HepG2 (cell line): Measurements from ENCODE around the gene PPP1R13B. TPM values are rescaled to one million over a fixed set of nuclear protein-coding genes. Genes with fewer than 3 reads are reported as not detected.
A peak's percentile ranks its signal among the peaks of the same experiment; 100 is the strongest.

Experiments
- ARHGAP35 ChIP-seq: sonication (generic); formaldehyde crosslinking; IDR thresholded peaks from 2 replicates; pipeline ENCODE4 v1.9.0; 2022; ENCODE audit warnings: mild to moderate bottlenecking, inconsistent platforms, moderate library complexity, missing genetic modification reagents, borderline replicate concordance
- ARID2 ChIP-seq: sonication (generic); formaldehyde crosslinking; IDR thresholded peaks from 2 replicates; pipeline ENCODE4 v1.8.1; 2022; ENCODE audit warnings: mild to moderate bottlenecking, missing genetic modification reagents, borderline replicate concordance
- HIVEP1 ChIP-seq: sonication (generic); formaldehyde crosslinking; IDR thresholded peaks from 2 replicates; pipeline ENCODE4 v1.4.0; 2020; ENCODE audit warnings: mild to moderate bottlenecking, missing genetic modification reagents
- IKZF5 ChIP-seq: IDR thresholded peaks from 2 replicates; pipeline ENCODE4 v1.6.1; 2018; ENCODE audit warnings: missing genetic modification reagents, mild to moderate bottlenecking, missing compliant biosample characterization
- RAD51 ChIP-seq: fragments of 450-650 bp; IDR thresholded peaks from 2 replicates; pipeline ENCODE4 v1.6.1; 2016; ENCODE audit warnings: borderline replicate concordance
- RXRB ChIP-seq: IDR thresholded peaks from 2 replicates; pipeline ENCODE4 v1.6.1; 2016; ENCODE audit warnings: borderline replicate concordance, missing genetic modification reagents, missing compliant biosample characterization
- WIZ ChIP-seq: sonication (generic); formaldehyde crosslinking; IDR thresholded peaks from 2 replicates; pipeline ENCODE4 v1.5.1; 2020; ENCODE audit warnings: mild to moderate bottlenecking, missing genetic modification reagents
- ZBTB39 ChIP-seq: sonication (generic); formaldehyde crosslinking; IDR thresholded peaks from 2 replicates; pipeline ENCODE4 v1.5.0; 2020; ENCODE audit warnings: missing genetic modification reagents
- ZMAT3 ChIP-seq: sonication (generic); formaldehyde crosslinking; conservative IDR thresholded peaks from 2 replicates; pipeline ENCODE4 v1.7.0; 2021; ENCODE audit warnings: missing genetic modification reagents
- ZNF407 ChIP-seq: sonication (generic); formaldehyde crosslinking; IDR thresholded peaks from one replicate; pipeline ENCODE4 v1.5.1; 2020; ENCODE audit warnings: mild to moderate bottlenecking, missing genetic modification reagents; ENCODE audit errors: not compliant biosample characterization
- ZNF792 ChIP-seq: IDR thresholded peaks from 2 replicates; pipeline ENCODE4 v1.6.1; 2016
- polyA plus RNA-seq, 8 experiments: library from polyadenylated mRNA; depleted of rRNA in 3 of 8; stranded (reverse) in 7 of 8; unstranded in 1 of 8; fragments of >200 nt; fragmentation: Illumina TruSeq in 4 of 8; extraction: Trizol in 4 of 8; gene quantifications; 2 replicates each; pipeline versions ENCODE4 v1.2.1 to v1.2.3, GENCODE V29; 2011 to 2016; ENCODE audit warnings: low read depth in 4 of 8, missing spikeins in 1 of 8, mixed read lengths in 1 of 8; ENCODE audit not compliant: insufficient read depth in 1 of 8
- total RNA-seq, 5 experiments: library from RNA; depleted of rRNA; stranded (reverse); fragments of >200 nt; fragmentation: Illumina TruSeq; extraction: Trizol; gene quantifications; 2 replicates each; pipeline ENCODE4 v1.2.3, GENCODE V29; 2016; ENCODE audit warnings: low read depth in 1 of 5
- TF ChIP-seq, protein P1 (sequence below): sonication (generic); formaldehyde crosslinking; IDR thresholded peaks from 2 replicates; pipeline ENCODE4 v1.4.0; 2020; ENCODE audit warnings: missing genetic modification reagents

Gene PPP1R13B
- total and polyA plus RNA-seq, 2 of the 13 experiments (the other 11 are each of a cell fraction or from before 2014, with no cell fraction given), result 4.6 to 9.4 TPM

- TF ChIP-seq ZNF407 (peak; percentile 45), ARHGAP35 (CRISPR knock-in tag) (peak; percentile 42; the same call in 1 of the 2 replicates), ARID2 (CRISPR knock-in tag) (0 out of 2 replicates have a peak, but pooled peaks have one; percentile 29), RAD51 (no peak), ZMAT3 (CRISPR knock-in tag) (no peak), ZNF792 (CRISPR knock-in tag) (0 out of 2 replicates have a peak, but pooled peaks have one; percentile 25), RXRB (CRISPR knock-in tag) (peak; percentile 64), ZBTB39 (CRISPR knock-in tag) (no peak), HIVEP1 (peak; percentile 83; the same call in 1 of the 2 replicates), WIZ (no peak), IKZF5 (CRISPR knock-in tag) (peak; percentile 59; the same call in 1 of the 2 replicates)
- TF ChIP-seq, protein P1, sequence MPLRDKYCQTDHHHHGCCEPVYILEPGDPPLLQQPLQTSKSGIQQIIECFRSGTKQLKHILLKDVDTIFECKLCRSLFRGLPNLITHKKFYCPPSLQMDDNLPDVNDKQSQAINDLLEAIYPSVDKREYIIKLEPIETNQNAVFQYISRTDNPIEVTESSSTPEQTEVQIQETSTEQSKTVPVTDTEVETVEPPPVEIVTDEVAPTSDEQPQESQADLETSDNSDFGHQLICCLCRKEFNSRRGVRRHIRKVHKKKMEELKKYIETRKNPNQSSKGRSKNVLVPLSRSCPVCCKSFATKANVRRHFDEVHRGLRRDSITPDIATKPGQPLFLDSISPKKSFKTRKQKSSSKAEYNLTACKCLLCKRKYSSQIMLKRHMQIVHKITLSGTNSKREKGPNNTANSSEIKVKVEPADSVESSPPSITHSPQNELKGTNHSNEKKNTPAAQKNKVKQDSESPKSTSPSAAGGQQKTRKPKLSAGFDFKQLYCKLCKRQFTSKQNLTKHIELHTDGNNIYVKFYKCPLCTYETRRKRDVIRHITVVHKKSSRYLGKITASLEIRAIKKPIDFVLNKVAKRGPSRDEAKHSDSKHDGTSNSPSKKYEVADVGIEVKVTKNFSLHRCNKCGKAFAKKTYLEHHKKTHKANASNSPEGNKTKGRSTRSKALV (CRISPR knock-in tag), result no peak
Observed at GRCh38 chr14:103848175-103849077, 1.1 kb upstream of the PPP1R13B start (continued).
